HK-2 (cell line): ENCODE results near the gene SDR39U1.

Experiments used
- DNase-seq: peaks from one replicate; pipeline ENCODE4 v3.0.0-alpha.2; 2018; ENCODE audit not compliant: unreplicated experiment

Gene SDR39U1

GRCh38 chr14:24429395-24430142 lies 13.0 kb downstream of the SDR39U1 start, which contains the start of the genes CBLN3 and KHNYN:
CBLN3 (minus strand) TSS chr14:24429668; CDS start chr14:24429054, 614 bp downstream.
KHNYN (plus strand) TSS chr14:24429954; CDS start chr14:24430731, 777 bp downstream.
- peak; percentile 86 for DNase-seq

GRCh38 chr14:24428628-24429394 lies 13.8 kb downstream of the SDR39U1 start:
- DNase-seq: no peak

- no peak for DNase-seq
These were observed 14.8 kb downstream of the SDR39U1 start for GRCh38 chr14:24427537-24428508.

- DNase-seq: no peak
These were observed 15.6 kb downstream of the SDR39U1 start for GRCh38 chr14:24426912-24427536.

- no peak for DNase-seq
These were observed 16.2 kb downstream of the SDR39U1 start for GRCh38 chr14:24426150-24426911.

GRCh38 chr14:24425704-24426103 lies 16.9 kb downstream of the SDR39U1 start:
- DNase-seq: no peak

GRCh38 chr14:24422694-24423601 lies 19.6 kb downstream of the SDR39U1 start:
- DNase-seq: no peak

- no peak for DNase-seq
These were observed 20.3 kb downstream of the SDR39U1 start for GRCh38 chr14:24422261-24422660.

GRCh38 chr14:24418492-24418873 lies 24.1 kb downstream of the SDR39U1 start:
- no peak for DNase-seq

GRCh38 chr14:24417832-24418491 lies 24.6 kb downstream of the SDR39U1 start:
- no peak for DNase-seq

- DNase-seq: no peak
These were observed 25.5 kb downstream of the SDR39U1 start for GRCh38 chr14:24416932-24417619.

- no peak for DNase-seq
These were observed 26.2 kb downstream of the SDR39U1 start for GRCh38 chr14:24416254-24416931.

GRCh38 chr14:24415421-24416253 lies 26.9 kb downstream of the SDR39U1 start:
- no peak for DNase-seq

- no peak for DNase-seq
These were observed 27.7 kb downstream of the SDR39U1 start for GRCh38 chr14:24414732-24415420.

- no peak for DNase-seq
These were observed 28.5 kb downstream of the SDR39U1 start for GRCh38 chr14:24414077-24414476.
